ENCODE measurements around the gene COPZ2.
A peak's percentile ranks its signal among the peaks of the same experiment; 100 is the strongest.

The COPZ2 gene

DNA sequence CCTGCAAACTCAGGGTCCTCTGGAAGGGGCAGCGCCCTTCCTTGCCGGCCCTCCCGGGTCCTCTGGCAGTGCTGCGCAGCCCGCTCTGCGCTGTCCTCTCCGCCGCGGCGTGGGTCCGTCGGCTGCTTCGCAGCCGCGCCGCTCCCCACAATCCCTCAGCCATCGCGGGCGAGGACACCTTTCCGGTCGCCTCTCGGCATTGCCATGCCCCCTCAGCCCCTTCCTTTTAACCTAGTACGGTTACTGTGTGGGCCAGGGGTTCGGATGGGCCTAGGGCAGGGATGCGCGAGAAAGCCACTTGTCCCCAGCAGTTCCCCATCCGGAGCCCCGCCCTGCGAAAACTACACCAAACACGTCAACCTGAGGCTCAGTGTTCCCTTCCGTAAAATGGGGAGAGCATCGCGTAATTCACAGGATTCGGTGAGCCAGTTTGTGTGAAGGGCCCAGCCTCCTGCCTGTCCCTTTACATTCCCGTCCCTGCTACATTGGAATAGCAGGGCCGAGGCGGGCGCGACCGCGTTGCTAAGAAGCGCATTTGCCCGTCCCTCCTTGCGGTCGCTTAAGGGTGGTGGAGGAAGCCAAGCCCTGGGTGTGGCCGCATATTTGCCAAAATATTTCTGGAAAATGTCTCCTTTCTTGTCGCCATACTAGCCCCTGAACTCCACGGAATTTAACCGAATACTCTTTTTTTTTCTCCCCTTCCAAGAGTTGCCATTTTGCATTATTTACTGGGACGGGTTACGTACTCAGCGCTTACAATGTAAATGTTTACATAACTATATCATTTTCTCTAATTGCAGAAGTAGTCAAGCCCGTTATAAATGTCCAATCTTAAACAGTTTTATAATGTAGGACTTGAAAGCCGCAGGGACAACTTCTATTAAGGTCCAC is 13.2 kb downstream of the COPZ2 start:
- H3K9me3 ChIP-seq (ENCODE audit: low read length) = no peaks in the 10 kb centered on the region
- H3K27ac ChIP-seq (ENCODE audit: low read depth, low read length, poor library complexity, severe bottlenecking) = no peak overlapping the region
- peak overlapping the region; percentile 62 for H3K4me3 ChIP-seq (ENCODE audit: low read depth, low read length, poor library complexity, severe bottlenecking)

DNA sequence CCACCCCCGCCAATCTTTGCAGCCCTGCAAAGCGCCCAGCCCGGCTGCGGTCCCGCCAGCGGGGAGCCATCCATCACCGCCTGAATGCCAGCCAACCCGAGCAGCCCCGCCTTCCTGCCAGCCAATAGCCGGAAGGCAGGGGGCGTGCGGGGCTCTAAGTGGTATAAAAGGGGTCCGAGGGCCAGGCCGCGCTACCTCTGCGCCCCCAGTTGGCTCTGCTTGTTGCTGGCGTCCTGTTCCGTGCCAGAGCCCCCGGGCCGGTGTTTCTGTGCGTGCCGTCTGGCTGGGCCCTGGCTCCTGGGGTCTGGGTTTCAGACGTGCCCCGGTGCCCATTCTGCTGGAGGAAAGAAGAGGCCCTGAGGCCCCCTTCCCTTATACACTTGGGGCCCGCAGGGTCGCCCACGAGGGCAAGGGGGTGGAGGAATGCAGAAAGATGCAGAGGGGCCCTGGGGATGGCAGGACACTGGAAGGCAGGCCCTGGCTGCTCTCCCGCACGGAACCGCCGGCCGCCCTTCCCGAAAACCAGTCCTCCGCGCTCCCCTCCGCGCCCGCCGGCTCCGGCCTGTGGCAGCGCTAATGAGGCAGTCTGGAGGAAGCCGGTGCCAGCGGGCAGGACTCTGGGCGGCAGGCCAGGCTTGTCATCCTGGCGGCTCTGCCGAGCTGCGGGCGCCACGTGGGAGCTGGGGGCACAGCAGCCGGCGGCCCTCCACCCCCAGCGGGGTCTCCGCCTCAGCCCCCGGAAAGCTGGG is 14.0 kb downstream of the COPZ2 start:
- Histone ChIP-seq H3K27ac (ENCODE audit: low read depth, low read length, poor library complexity, severe bottlenecking) (no peak overlapping the region), H3F3A (ENCODE audit: insufficient read depth, low read length) (no peaks in the 10 kb centered on the region), H3K9ac (ENCODE audit: low read length) (peak overlapping the region; percentile 8; the same call in 1 of the 2 replicates), H2AFZ (ENCODE audit: low read length) (no peak overlapping the region), H3K79me2 (ENCODE audit: insufficient read depth, low read length) (no peaks in the 10 kb centered on the region), H3K4me1 (ENCODE audit: insufficient read depth, low read length, severe bottlenecking) (peaks cover 26% of the 10 kb centered on the region), H3K9me3 (ENCODE audit: low read length) (no peaks in the 10 kb centered on the region), H3K27me3 (ENCODE audit: insufficient read depth, low read length) (no peaks in the 10 kb centered on the region), H4K20me1 (ENCODE audit: insufficient read depth, low read length) (no peaks in the 10 kb centered on the region), H3K9me2 (ENCODE audit: low read depth, low read length) (no peaks in the 10 kb centered on the region), H3K4me2 (ENCODE audit: low read length) (peak overlapping the region; percentile 84), H3K4me3 (ENCODE audit: low read depth, low read length, poor library complexity, severe bottlenecking) (peak overlapping the region; percentile 62), H3K36me3 (ENCODE audit: insufficient read depth, low read length) (no peaks in the 10 kb centered on the region)
- no peak for TF ChIP-seq EZH2 (IDR thresholded peaks at IDR 0.05; ENCODE audit: borderline replicate concordance, low read length)
- TF ChIP-seq, protein P1, sequence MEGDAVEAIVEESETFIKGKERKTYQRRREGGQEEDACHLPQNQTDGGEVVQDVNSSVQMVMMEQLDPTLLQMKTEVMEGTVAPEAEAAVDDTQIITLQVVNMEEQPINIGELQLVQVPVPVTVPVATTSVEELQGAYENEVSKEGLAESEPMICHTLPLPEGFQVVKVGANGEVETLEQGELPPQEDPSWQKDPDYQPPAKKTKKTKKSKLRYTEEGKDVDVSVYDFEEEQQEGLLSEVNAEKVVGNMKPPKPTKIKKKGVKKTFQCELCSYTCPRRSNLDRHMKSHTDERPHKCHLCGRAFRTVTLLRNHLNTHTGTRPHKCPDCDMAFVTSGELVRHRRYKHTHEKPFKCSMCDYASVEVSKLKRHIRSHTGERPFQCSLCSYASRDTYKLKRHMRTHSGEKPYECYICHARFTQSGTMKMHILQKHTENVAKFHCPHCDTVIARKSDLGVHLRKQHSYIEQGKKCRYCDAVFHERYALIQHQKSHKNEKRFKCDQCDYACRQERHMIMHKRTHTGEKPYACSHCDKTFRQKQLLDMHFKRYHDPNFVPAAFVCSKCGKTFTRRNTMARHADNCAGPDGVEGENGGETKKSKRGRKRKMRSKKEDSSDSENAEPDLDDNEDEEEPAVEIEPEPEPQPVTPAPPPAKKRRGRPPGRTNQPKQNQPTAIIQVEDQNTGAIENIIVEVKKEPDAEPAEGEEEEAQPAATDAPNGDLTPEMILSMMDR (IDR thresholded peaks at IDR 0.05; ENCODE audit: low read length) = no peak

More for the DNA sequence above, 13.2 kb downstream of the COPZ2 start:
- peak overlapping the region; percentile 8; the same call in 1 of the 2 replicates for H3K9ac ChIP-seq (ENCODE audit: low read length)
- H2AFZ ChIP-seq (ENCODE audit: low read length) = no peak overlapping the region
- no peaks in the 10 kb centered on the region for H4K20me1 ChIP-seq (ENCODE audit: insufficient read depth, low read length)
- H3K4me2 ChIP-seq (ENCODE audit: low read length) = peak overlapping the region; percentile 84
- no peak for TF ChIP-seq EZH2 (IDR thresholded peaks at IDR 0.05; ENCODE audit: borderline replicate concordance, low read length)
- no peaks in the 10 kb centered on the region for H3K9me2 ChIP-seq (ENCODE audit: low read depth, low read length)
- no peaks in the 10 kb centered on the region for H3F3A ChIP-seq (ENCODE audit: insufficient read depth, low read length)
- peaks cover 26% of the 10 kb centered on the region for H3K4me1 ChIP-seq (ENCODE audit: insufficient read depth, low read length, severe bottlenecking)
- no peaks in the 10 kb centered on the region for H3K79me2 ChIP-seq (ENCODE audit: insufficient read depth, low read length)
- H3K36me3 ChIP-seq (ENCODE audit: insufficient read depth, low read length) = no peaks in the 10 kb centered on the region
- H3K27me3 ChIP-seq (ENCODE audit: insufficient read depth, low read length) = no peaks in the 10 kb centered on the region

- peaks cover 26% of the 10 kb centered on the region for H3K4me1 ChIP-seq (ENCODE audit: insufficient read depth, low read length, severe bottlenecking)
- no peak overlapping the region for H3K27ac ChIP-seq (ENCODE audit: low read depth, low read length, poor library complexity, severe bottlenecking)
- no peaks in the 10 kb centered on the region for H4K20me1 ChIP-seq (ENCODE audit: insufficient read depth, low read length)
- no peaks in the 10 kb centered on the region for H3K9me2 ChIP-seq (ENCODE audit: low read depth, low read length)
- H3K79me2 ChIP-seq (ENCODE audit: insufficient read depth, low read length) = no peaks in the 10 kb centered on the region
- TF ChIP-seq EZH2 (IDR thresholded peaks at IDR 0.05; ENCODE audit: borderline replicate concordance, low read length) = no peak
- TF ChIP-seq, protein P1 (IDR thresholded peaks at IDR 0.05; ENCODE audit: low read length) = no peak
- H3K4me3 ChIP-seq (ENCODE audit: low read depth, low read length, poor library complexity, severe bottlenecking) = no peak overlapping the region
- H3K36me3 ChIP-seq (ENCODE audit: insufficient read depth, low read length) = no peaks in the 10 kb centered on the region
- H2AFZ ChIP-seq (ENCODE audit: low read length) = no peak overlapping the region
- H3K9ac ChIP-seq (ENCODE audit: low read length) = no peak overlapping the region
- no peaks in the 10 kb centered on the region for H3K9me3 ChIP-seq (ENCODE audit: low read length)
- H3K27me3 ChIP-seq (ENCODE audit: insufficient read depth, low read length) = no peaks in the 10 kb centered on the region
- no peaks in the 10 kb centered on the region for H3F3A ChIP-seq (ENCODE audit: insufficient read depth, low read length)
- peak overlapping the region; percentile 84 for H3K4me2 ChIP-seq (ENCODE audit: low read length)
Measured at GRCh38 chr17:48022901-48023300, 14.7 kb downstream of the COPZ2 start.

All from OCI-LY1 (cell line).